Hepatic stellate cell (primary cell): ENCODE measurements around the gene ABCC4.

Experiments
- DNase-seq: peaks from one replicate; pipeline ENCODE4 v3.0.0; 2011; ENCODE audit warnings: low spot score

ABCC4 gene, protein sequence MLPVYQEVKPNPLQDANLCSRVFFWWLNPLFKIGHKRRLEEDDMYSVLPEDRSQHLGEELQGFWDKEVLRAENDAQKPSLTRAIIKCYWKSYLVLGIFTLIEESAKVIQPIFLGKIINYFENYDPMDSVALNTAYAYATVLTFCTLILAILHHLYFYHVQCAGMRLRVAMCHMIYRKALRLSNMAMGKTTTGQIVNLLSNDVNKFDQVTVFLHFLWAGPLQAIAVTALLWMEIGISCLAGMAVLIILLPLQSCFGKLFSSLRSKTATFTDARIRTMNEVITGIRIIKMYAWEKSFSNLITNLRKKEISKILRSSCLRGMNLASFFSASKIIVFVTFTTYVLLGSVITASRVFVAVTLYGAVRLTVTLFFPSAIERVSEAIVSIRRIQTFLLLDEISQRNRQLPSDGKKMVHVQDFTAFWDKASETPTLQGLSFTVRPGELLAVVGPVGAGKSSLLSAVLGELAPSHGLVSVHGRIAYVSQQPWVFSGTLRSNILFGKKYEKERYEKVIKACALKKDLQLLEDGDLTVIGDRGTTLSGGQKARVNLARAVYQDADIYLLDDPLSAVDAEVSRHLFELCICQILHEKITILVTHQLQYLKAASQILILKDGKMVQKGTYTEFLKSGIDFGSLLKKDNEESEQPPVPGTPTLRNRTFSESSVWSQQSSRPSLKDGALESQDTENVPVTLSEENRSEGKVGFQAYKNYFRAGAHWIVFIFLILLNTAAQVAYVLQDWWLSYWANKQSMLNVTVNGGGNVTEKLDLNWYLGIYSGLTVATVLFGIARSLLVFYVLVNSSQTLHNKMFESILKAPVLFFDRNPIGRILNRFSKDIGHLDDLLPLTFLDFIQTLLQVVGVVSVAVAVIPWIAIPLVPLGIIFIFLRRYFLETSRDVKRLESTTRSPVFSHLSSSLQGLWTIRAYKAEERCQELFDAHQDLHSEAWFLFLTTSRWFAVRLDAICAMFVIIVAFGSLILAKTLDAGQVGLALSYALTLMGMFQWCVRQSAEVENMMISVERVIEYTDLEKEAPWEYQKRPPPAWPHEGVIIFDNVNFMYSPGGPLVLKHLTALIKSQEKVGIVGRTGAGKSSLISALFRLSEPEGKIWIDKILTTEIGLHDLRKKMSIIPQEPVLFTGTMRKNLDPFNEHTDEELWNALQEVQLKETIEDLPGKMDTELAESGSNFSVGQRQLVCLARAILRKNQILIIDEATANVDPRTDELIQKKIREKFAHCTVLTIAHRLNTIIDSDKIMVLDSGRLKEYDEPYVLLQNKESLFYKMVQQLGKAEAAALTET (N-terminal part only)

DNA sequence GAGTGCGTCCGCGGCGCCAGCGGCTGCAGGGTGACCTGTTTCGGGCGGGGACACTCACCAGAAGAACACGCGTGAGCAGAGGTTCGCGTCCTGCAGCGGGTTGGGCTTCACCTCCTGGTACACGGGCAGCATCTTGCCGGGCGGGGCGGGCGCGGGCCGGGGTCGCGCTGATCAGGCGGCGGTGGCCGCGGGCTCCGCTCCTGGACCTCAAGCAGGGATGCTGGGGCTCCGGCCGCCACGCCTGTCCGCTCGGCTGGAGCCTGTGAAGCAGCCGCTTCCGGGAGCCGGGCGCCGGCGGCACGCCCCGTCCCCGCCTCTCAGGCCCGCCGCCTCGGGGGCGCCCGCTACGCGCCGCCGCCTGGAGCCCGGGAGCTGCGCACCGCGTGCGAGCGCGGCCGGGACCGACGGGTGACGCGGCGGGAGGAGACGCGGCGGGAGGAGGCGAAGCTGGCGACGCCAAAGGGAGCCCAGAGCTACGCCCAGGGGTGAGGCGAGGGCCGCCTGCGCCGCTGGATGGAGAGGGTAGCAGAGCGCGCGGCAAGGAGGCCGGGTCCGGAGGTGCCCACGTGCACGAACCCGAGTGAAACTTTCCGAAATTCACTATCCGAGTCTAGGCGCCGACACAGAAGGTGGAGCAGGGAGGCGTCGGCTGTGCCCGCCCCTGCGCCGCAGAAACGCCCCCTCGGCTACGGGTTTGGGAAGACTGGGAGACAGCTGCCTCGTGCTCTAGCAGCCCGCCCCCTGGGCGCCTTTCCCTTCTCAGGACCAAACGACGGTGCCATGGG is at the start of gene ABCC4:
TSS of gene ABCC4 (minus strand) at position 269 of the 785 bp plus-strand sequence. CDS start at position 132, 137 bp downstream.
- peak; percentile 84 for DNase-seq

DNA sequence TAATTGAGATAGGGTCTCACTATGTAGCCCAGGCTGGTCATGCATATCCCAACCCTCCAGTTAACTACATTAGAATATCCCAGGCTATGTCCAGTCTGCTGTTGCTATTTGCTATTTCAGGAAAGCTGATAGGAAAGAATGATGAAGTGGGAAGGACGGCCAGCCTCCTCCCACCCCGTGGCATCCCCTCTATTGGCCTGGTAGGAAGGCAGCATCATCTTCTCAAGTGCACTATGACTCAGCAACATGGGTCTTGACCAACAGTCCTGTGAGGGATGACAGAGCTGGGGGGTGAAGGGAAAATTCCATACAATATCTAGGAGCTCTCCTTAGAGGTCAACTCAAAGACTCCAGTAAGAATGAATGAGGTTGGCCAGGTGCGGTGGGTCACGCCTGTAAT is 48.0 kb upstream of the ABCC4 start:
- no peak for DNase-seq

DNA sequence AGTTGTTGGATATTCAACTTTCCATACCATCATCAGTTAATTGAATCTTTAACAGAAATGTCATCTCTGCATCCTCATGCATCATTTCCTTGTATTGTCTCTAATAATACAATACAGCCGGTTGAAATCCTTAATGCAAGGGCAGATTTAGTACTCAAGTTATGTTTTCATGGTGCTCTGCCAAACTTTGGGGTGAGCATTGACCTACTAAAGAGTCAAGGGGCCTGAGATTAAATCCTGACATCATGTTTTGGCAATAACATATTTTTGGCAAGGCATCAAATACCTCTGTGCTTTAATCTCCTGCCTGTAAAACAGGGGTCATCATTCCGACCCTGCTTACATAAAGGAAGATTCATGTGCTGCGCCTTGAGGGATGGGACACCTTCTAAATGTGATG is 42.7 kb upstream of the ABCC4 start:
- no peak for DNase-seq

DNA sequence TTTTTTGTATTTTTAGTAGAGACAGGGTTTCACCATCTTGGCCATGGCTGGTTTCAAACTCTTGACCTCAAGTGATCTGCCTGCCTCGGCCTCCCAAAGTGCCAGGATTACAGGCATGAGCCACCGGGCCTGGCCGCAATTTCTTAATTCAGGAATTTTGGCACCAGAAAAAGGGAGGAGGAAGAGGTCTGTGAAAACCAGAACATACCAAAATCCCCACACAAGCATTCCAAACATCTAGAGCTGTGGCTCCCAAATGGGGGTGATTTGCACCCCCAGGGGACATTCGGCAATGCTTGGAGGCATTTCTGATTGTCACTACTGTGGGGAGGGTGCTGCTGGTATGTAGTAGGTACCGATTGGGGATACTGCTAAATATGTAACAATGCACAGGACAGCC is 40.2 kb upstream of the ABCC4 start:
- DNase-seq, result no peak

DNA sequence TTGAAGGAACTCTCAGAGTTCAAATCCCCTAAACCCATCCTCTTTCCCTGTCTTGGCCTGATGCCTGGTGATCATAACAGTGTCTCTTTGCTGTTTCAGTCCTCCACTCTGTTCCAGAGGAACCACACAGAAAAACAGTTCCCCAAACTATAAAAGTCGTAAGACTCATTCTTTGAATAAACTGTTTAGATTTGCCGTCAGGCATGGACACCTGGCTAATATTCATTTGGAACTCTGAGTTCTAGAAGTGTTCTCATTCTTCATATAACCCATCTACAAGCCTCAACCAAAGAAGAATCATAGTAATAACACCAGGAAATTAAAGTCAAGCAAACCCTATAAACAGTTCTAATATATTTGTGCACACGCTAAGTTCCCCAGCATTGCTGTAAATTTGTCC is 37.7 kb upstream of the ABCC4 start:
- no peak for DNase-seq

DNA sequence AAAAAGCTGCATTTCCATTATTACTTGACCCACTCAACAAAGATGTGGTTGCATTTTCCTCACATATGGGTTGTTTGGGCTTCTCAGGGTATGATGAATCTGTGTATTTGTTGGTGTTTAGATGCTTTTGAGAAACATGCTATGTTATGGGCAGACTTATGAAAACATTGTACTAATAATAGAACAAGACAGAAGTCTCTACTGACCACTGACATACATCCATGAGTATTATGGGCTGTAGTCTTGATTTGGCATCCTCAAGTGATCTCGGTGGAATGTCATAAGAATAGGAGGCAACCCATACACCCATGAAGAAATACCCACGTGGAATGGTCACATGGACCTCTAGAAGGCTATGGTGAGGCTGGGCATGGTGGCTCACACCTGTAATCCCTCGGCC is 36.3 kb upstream of the ABCC4 start:
- DNase-seq, result no peak

DNA sequence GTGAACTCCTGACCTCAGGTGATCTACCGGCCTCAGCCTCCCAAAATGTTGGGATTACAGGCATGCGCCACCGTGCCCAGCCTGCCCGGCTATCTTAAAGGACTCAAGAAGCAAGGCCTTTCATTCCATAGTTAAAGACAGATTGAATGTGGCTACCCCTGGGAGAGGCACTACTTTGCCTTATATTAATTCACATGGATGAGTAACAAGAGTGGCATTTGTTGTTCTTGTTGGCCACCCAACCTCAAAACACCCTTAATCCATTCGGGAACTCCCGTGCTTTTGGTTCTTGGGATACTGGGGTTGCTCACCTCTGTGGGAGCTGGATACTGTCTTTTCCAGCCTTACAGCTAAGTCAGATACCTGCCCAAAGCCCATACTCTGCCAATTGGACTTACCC is 34.4 kb upstream of the ABCC4 start:
- no peak for DNase-seq

DNA sequence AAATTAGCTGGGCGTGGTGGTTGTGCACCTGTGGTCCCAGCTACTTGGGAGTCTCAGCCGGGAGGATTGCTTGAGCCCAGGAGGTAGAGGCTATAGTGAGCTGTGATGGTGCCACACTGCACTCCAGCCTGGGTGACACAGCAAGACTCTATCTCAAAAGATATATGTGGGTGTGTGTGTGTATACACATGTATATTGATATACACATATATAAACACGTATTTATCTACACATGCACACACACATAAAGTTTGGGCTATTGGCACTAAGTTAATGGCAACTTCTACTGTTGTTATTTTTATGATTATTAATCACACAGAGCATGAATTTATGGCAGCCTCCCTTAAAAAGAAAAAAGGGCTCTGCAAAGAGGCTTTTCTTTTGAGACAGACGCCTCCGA is 27.1 kb upstream of the ABCC4 start:
- DNase-seq, result no peak

DNA sequence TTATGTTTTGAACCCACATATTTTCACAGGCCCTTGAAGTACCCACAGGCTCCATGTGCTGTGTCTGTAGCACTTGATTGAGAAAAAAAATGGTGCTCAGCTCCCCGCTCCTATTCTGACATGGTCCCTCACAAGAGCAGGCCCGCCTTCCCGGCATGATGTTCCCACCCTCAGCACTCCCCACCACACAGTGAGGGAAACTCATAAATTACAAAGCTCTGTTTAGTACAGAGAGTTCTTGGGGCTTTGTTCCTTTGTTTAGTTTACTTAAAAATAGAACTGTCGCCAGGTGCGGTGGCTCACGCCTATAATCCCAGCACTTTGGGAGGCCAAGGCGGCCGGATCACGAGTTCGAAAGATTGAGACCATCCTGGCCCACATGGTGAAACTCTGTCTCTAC is 25.9 kb upstream of the ABCC4 start:
- DNase-seq, result no peak

DNA sequence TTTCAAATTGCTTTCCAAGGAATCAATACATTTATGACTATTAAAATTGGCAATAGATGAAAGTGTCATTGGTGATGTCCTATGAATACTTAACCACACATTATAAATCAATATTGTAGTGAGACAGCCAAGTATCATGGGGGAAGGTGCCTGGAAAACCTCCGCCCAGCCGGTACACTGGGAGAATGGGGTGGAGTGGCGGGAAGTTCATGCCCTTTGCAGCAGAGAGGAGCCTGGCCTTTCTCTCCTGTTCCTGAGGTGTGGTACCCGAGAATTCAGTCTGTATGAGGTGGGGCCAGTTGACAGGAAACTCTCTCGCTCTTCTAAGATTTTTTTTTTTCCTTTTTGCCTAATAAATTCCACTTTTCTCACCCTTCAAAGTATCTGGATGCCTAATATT is 25.4 kb upstream of the ABCC4 start:
- DNase-seq, result no peak

DNA sequence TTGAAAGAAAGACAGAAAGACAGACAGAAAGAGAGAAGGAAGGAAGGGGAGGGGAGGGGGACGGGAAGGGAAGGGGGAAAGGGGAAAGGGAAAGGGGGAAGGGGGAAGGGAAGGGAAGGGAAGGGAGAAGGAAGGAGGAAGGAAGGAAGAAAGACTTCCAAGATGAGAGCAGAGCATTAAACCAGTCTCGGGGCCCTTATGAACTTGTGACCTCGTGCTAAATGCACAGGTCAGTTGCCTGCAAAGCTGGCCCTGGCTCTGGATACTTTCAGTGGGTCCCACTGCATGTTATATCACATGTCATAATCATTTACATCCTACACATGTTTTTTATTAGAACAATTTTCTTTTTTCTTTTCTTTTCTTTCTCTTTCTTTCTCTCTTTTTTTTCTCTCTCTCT is 24.2 kb upstream of the ABCC4 start:
- no peak for DNase-seq

DNA sequence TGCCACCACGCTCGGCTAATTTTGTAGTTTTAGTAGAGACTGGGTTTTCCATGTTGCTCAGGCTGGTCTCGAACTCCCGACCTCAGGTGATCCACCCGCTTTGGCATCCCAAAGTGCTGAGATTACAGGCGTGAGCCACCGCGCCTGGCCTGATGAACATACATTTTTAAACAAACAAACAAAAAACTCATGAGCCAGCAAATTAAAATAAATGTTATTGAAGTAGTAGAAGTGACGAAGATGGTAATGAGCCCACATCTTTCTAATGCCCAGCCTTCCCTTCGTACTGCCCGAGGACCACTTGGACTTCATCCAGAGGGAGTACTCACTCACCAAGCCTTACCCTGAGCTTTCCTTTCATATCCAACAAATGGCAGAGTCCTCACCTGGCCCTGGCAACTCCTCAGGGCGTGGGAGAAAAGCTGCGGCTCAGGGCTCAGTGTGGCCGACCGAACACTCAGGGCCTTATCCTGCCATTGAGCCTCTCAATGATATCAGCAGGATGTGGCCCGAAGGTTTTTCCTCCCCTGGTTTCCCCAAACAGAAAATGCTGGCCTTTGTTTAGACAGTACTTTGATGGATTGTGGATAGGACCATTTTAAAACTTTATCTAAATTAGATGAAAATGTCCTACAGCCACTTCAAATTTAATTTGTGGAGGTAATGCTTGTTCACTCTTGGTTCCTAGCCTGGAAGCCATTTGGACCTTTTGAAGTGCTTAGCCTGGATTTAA is 22.8 kb upstream of the ABCC4 start:
- no peak for DNase-seq

DNA sequence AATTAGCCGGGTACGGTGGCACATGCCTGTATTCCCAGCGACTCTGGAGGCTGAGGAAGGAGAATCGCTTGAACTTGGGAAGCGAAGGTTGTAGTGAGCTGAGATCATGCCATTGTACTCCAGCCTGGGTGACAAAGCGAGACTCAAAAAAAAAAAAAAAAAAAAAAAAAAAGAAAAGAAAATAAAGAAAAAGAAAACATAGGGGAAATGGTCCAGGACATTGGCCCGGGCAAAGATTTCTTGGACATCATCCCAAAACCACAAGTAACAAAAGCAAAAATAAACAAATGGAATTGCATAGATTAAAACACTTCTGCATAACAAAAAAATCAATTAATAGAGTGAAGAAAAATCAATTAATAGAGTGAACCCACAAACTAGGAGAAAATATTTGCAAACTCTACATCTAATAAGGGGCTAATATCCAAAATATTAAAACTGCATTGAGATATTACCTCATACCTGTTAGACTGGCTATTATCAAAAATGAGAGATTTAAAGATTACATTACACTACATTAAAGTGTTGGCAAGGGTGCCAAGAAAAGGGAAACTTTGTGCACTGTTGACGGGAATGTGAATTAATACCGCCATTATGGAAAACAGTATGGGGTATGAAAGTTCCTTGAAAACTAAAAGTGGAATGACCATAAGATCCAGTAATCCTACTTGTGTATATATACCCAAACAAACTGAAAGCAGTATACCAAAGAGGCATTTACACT is 18.5 kb upstream of the ABCC4 start:
- no peak for DNase-seq

DNA sequence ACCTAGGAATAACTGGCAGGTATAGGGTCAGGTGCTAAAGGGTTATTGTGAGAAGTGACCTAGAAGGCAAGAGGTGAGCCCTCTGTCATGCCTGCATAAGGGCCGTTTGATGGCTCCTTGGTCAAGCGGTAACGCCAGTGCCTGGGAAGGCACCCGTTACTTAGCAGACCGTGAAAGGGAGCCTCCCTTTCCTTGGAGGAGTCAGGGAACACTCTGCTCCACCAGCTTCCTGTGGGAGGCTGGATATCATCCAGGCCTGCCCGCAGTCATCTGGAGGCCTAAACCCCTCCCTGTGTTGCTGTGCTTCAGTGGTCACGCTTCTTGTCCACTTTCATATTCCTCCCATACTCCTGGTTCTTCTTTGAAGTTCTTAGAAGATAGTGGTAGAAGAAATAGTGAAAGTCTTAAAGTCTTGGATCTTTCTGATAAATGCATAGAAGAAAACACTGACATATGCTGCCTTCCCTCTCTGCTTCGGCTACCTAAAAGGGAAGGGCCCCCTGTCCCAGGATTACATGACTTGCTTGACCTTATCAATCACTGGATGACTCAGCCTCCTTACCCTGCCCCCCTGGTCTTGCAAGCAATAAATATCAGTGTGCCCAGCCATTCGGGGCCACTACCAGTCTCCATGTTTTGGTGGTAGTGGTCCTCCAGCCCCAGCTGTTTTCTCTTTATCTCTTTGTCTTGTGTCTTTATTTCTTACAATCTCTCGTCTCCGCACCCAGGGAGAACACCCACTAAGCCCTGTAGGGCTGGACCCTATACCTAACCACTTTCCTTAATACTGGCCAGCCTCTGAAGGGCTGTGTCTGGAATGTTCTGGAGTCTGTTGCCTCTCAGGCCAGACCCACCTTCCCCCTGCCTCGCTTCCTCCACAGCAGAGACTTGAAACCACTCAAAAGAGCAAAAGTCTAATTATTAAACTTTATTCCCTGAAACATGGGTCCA is 16.1 kb upstream of the ABCC4 start:
- no peak for DNase-seq

DNA sequence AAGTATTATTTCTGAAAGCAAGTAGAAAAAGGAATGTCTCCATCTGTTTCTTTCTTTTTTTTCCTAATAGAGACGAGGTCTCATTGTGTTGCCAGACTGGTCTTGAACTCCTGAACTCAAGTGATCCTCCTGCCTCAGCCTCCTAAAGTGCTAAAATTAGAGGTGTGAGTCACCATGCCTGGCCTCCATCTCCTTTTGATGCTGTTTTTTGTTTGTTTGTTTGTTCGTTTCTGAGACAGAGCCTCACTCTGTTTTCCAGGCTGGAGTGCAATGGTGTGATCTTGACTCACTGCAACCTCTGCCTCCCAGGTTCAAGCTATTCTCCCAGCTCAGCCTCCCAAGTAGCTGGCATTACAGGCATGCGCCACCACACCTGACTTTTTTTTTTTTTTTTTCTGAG is 14.5 kb upstream of the ABCC4 start:
- no peak for DNase-seq

DNA sequence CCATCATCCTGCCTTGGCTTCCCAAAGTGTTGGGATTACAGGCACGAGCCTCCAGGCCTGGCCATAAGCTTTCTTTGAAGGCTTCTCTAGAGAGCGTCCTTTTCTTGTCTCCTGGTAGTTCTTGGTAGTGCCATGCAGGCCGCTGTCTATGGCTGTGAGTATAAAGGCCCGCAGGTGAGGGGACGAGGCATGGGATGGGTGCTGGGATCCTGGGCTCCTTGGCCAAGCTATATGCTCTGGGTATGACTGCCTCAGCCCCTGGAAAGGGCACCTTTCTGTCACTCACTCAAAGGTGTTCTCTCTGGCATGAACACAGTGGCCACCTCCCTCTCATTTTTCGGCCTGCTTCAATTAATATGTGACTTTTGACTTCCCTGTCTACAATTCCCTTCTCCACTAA is 6.3 kb upstream of the ABCC4 start:
- DNase-seq, result no peak

DNA sequence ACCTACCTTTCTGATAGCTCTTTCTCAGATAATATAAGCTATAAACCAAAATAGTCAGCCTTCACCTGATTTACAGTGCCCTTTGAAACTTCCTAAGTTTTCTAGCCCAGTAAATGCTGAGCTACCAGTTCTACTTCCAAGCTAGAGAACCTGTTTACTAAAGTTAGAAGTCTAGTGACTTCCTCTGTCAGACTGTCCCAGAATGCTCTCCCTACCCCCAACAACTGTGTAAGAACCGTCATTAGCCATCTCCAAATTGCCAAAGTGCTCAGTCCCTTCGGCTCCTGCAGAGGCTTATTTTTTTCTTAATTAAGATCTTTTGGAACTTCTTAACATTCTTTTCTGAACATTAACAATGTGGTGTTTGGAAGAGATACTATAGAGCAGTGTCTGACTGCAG is 3.2 kb upstream of the ABCC4 start:
- no peak for DNase-seq

DNA sequence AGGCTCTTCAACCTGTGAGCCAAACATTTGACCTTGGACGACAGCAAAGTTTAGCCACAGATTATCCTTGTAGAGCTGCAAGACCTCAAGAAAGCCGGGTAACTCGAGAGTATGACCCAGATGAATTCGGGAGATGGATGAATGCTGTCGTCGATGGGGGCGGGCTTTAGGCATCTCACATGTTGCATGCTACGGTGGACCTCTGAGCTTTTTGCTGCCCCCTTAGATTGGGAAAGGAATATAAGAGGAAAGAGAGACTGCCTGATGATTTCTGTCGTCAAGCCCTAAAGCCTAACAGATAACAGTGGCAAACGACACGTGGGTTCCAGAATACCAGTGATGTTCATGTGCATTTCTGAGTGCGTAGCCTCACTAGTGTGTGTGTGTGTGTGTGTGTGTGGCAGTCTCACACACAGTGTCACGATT is 730 bp upstream of the ABCC4 start:
- no peak for DNase-seq

DNA sequence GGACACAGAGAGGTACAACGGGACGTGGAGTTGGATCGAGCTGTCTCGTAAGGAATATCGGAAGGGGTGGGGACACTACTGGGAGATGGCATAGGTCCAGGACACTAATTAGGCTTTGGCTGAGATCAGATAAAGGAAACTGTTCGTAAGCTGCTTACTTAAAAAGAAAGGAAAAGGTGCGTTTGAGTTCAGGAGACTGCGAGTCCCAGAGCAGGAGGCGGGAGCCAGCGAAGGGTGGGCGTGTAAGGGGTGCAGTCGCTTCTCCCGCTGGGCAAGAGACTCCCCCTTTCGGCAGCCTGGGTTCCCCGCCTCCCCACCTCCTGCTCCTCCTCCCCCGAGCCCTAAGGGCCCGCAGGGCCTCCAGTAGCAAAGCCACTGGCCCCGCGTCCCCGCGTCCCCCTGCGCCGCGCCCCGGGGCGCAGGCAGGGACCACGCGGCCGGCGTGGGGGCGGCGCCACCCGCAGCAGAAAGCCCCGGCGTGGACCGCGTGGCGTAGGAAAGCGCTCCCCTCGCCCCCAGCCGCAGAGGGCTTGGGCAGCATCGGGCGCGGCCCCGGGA is 547 bp downstream of the ABCC4 start:
- peak; percentile 49 for DNase-seq
